T-cell (primary cell): ENCODE results near the gene TCP11L2. TPM values are rescaled to one million over a fixed set of nuclear protein-coding genes. Genes with fewer than 3 reads are reported as not detected.
A peak's percentile ranks its signal among the peaks of the same experiment; 100 is the strongest.

Experiments used
- ATAC-seq, 4 experiments: fragments of 200-7000 bp in 3 of 4; fragments of 150-1000 bp in 1 of 4; cut with Tn5 transposase; replicated peaks in 1 of 4; 1 replicate in 3 of 4; 2 replicates in 1 of 4; pipeline ENCODE4 v1.10.0; 2021; ENCODE audit warnings: moderate library complexity in 3 of 4, mild to moderate bottlenecking in 2 of 4, moderate number of reproducible peaks in 1 of 4
- CTCF ChIA-PET, 2 donors: fragments of 300-600 bp; sonication (Branson Sonifier 250); formaldehyde crosslinking; loops; one replicate each; lab custom pipeline; 2022; ENCODE audit warnings: antibody characterized with exemption in 2 of 2; lab: Charles Lee
- POLR2A ChIA-PET, 2 donors: fragments of 300-600 bp; sonication (Branson Sonifier 250); formaldehyde crosslinking; loops; one replicate each; lab custom pipeline; 2022; ENCODE audit warnings: antibody characterized with exemption in 2 of 2; lab: Charles Lee
- DNase-seq, 35 experiments: peaks; one replicate each; pipeline versions ENCODE4 v3.0.0 to v3.0.0-alpha.2; 2013 to 2023
- H3K27ac ChIP-seq: one replicate; pipeline ENCODE4 v1.5.1; 2013; ENCODE audit warnings: low read length
- H3K27me3 ChIP-seq, 2 experiments: replicated peaks in 1 of 2; 1 replicate in 1 of 2; 2 replicates in 1 of 2; pipeline versions ENCODE4 v1.6.1 to v1.7.0; 2013; ENCODE audit warnings: low read length in 1 of 2, mixed read lengths in 1 of 2; ENCODE audit not compliant: control insufficient read depth in 2 of 2, insufficient read depth in 2 of 2; ENCODE audit errors: extremely low read depth in 1 of 2
- H3K36me3 ChIP-seq, 2 donors: 1 replicate in 1 of 2; 2 replicates in 1 of 2; pipeline versions ENCODE4 v1.6.1 to v1.7.0; 2013; ENCODE audit warnings: low read length in 1 of 2; ENCODE audit not compliant: control insufficient read depth in 2 of 2, insufficient read depth in 1 of 2; ENCODE audit errors: extremely low read depth in 1 of 2
- H3K4me1 ChIP-seq, 2 experiments: 1 replicate in 1 of 2; 2 replicates in 1 of 2; pipeline versions ENCODE4 v1.6.1 to v1.7.0; 2013; ENCODE audit warnings: low read length in 2 of 2, mixed read lengths in 1 of 2; ENCODE audit not compliant: insufficient read depth in 2 of 2, control insufficient read depth in 1 of 2; ENCODE audit errors: extremely low read depth in 1 of 2
- H3K4me3 ChIP-seq, 2 donors: 1 replicate in 1 of 2; 2 replicates in 1 of 2; pipeline versions ENCODE4 v1.5.1 to v1.7.0; 2013; ENCODE audit warnings: mild to moderate bottlenecking in 2 of 2, low read length in 1 of 2, moderate library complexity in 1 of 2; ENCODE audit not compliant: control insufficient read depth in 1 of 2; ENCODE audit errors: extremely low read depth in 1 of 2
- H3K9me3 ChIP-seq: 2 replicates; pipeline ENCODE4 v1.7.0; 2013
- H3K27ac Mint-ChIP-seq, 2 donors: one replicate each; pipeline ENCODE4 v1.8.0; 2020 to 2021; ENCODE audit warnings: mild to moderate bottlenecking in 2 of 2, mixed read lengths in 2 of 2
- H3K27me3 Mint-ChIP-seq, 2 donors: one replicate each; pipeline ENCODE4 v1.8.0; 2021 to 2022; ENCODE audit warnings: mixed read lengths in 2 of 2
- H3K36me3 Mint-ChIP-seq: one replicate; pipeline ENCODE4 v1.8.0; 2021; ENCODE audit warnings: mixed read lengths
- H3K4me1 Mint-ChIP-seq, 3 donors: one replicate each; pipeline ENCODE4 v1.8.0; 2020 to 2022; ENCODE audit warnings: mixed read lengths in 3 of 3, mild to moderate bottlenecking in 1 of 3
- H3K4me3 Mint-ChIP-seq, 3 donors: one replicate each; pipeline ENCODE4 v1.8.0; 2020 to 2022; ENCODE audit warnings: mild to moderate bottlenecking in 3 of 3, mixed read lengths in 3 of 3, moderate library complexity in 3 of 3
- H3K9me3 Mint-ChIP-seq, 3 donors: one replicate each; pipeline ENCODE4 v1.8.0; 2020 to 2022; ENCODE audit warnings: mixed read lengths in 3 of 3
- WGBS: methylation state at CpG from one replicate; pipeline ENCODE4 v1.1.5; 2013; ENCODE audit warnings: missing lambda C conversion rate; ENCODE audit not compliant: insufficient coverage; 5-methylcytosine and 5-hydroxymethylcytosine counted together
- total RNA-seq, 35 experiments: library from RNA in 6 of 35; stranded (reverse) in 6 of 35; fragments of 120-200 nt in 1 of 35; gene quantifications; one replicate each; pipeline versions ENCODE4 v1.2.1 to v1.2.4 and lab custom pipeline; 2013 to 2026

Gene TCP11L2
- total RNA-seq: 100 to 1,000 TPM; 139 to 213 (median 157) TPM
- 117 TPM for total RNA-seq (2013)
- 3.4 to 240 (median 133) reads per million in 29 experiments for total RNA-seq (lab: John Stamatoyannopoulos, UW)

GRCh38 chr12:106302401-106303201, at the start of gene TCP11L2:
TCP11L2 (plus strand) TSS chr12:106302733; CDS start chr12:106311076, 8,343 bp downstream.
- Histone ChIP-seq H3K27ac (peak within 1 kb of the TSS; percentile 100), H3K36me3 (peaks cover 0 to 3% of the 10 kb centered on the region in 2 donors), H3K4me3 (peak within 1 kb of the TSS; percentile 97 to 99), H3K27me3 (no peaks in the 10 kb centered on the region), H3K4me1 (peaks cover 31 to 34% of the 10 kb centered on the region in 2 experiments), H3K9me3 (no peaks in the 10 kb centered on the region)
- Mint-ChIP-seq H3K36me3 (peaks cover 17% of the 10 kb centered on the region), H3K9me3 (no peaks in the 10 kb centered on the region), H3K27ac (peak within 1 kb of the TSS; percentile 100), H3K4me3 (peak within 1 kb of the TSS; percentile 93 to 97 (median 96)), H3K4me1 (peaks cover 57 to 68% (median 62%) of the 10 kb centered on the region in 3 donors), H3K27me3 (no peaks in the 10 kb centered on the region)
- ATAC-seq: peak; percentile 57 to 74 (median 64)
- CTCF ChIA-PET: interaction anchor here (0.5 to 3.3 kb wide), 6 partner anchors 9 to 75 kb away, joined by 3 to 26 read pairs (median 8); partner anchors contain the start of gene POLR3B (in 1 of the 2)
- WGBS: under 1% methylated on average over 56 of the region's 76 CpGs
- DNase-seq: peak; percentile 81 to 96 (median 92)
- POLR2A ChIA-PET: interaction anchor here (0.5 to 1.6 kb wide), 13 partner anchors 20 to 1164 kb away, joined by 3 to 10 read pairs (median 4); partner anchors contain the start of genes TMEM263 (in 2 of the 2), CKAP4 (in 1 of the 2) and POLR3B (in 1 of the 2)

GRCh38 chr12:106254724-106255123, 47.8 kb upstream of the TCP11L2 start:
- Mint-ChIP-seq H3K27ac (no peak overlapping the region), H3K4me3 (no peak overlapping the region), H3K9me3 (no peaks in the 10 kb centered on the region), H3K27me3 (no peaks in the 10 kb centered on the region), H3K36me3 (no peaks in the 10 kb centered on the region), H3K4me1 (peaks cover 1 to 4% (median 2%) of the 10 kb centered on the region in 3 donors)
- 93% methylated on average over 3 of the region's 3 CpGs for WGBS
- CTCF ChIA-PET: interaction anchor here in 1 of 2 donors (1.3 kb wide), 1 partner anchor 42 kb away, joined by 3 read pairs; no protein-coding TSS in a partner anchor
- POLR2A ChIA-PET: no interaction called here
- H3K4me3 ChIP-seq: no peak overlapping the region
- DNase-seq: no peak
- ATAC-seq: no peak
- H3K4me1 ChIP-seq: no peaks in the 10 kb centered on the region
- no peaks in the 10 kb centered on the region for H3K27me3 ChIP-seq
- no peaks in the 10 kb centered on the region for H3K36me3 ChIP-seq
- H3K27ac ChIP-seq: no peak overlapping the region
- no peaks in the 10 kb centered on the region for H3K9me3 ChIP-seq

DNA sequence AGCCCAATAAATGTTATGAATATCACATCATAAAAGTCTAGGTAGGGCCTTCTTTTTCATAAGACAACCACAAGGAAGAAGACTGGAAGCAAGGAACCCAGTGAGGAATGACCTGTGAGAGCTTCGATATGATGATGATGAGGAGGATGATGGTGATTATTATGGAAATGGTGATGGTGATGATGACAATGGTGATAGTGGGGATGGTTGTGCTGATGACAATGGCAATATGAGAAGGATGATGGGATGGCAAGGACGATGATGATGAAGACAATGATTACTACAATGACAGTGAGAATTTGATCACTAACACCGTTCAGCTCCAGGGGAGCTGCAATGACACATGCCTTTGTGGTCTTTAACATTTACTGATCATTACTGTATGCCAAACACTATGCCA, 47.0 kb upstream of the TCP11L2 start:
- POLR2A ChIA-PET: no interaction called here
- Mint-ChIP-seq H3K36me3 (no peaks in the 10 kb centered on the region), H3K27ac (no peak overlapping the region), H3K4me3 (no peak overlapping the region), H3K4me1 (no peaks in the 10 kb centered on the region), H3K9me3 (no peaks in the 10 kb centered on the region), H3K27me3 (no peaks in the 10 kb centered on the region)
- Histone ChIP-seq H3K4me3 (no peak overlapping the region), H3K4me1 (no peaks in the 10 kb centered on the region), H3K27ac (no peak overlapping the region), H3K27me3 (no peaks in the 10 kb centered on the region), H3K9me3 (no peaks in the 10 kb centered on the region), H3K36me3 (no peaks in the 10 kb centered on the region)
- CTCF ChIA-PET: interaction anchor here in 1 of 2 donors (1.3 kb wide), 1 partner anchor 42 kb away, joined by 3 read pairs; no protein-coding TSS in a partner anchor
- ATAC-seq: no peak
- 58% methylated on average over 2 of the region's 3 CpGs for WGBS
- no peak for DNase-seq

DNA sequence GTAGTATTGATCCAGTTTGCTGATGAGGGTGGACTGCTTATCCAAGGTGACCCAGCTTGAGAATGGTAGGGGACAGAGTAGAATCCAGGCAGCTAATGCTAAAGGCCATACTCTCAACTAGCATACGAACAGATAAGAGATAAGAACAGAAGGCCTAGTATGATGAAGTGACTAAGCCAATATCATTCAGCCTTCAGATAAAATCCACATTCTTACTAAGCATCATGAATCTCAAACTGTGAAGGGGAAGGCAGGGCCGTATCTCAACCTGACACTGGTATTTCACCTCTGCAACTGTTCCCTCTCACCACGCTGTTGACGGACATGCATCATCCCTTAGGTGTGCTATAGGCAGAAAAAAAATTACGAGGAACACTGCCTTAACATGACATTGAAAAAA, 46.6 kb upstream of the TCP11L2 start:
- H3K4me1 ChIP-seq: no peaks in the 10 kb centered on the region
- Mint-ChIP-seq H3K36me3 (no peaks in the 10 kb centered on the region), H3K4me3 (no peak overlapping the region), H3K27ac (no peak overlapping the region), H3K27me3 (no peaks in the 10 kb centered on the region), H3K9me3 (no peaks in the 10 kb centered on the region), H3K4me1 (no peaks in the 10 kb centered on the region)
- DNase-seq (no peak), ATAC-seq (no peak)
- H3K36me3 ChIP-seq: no peaks in the 10 kb centered on the region
- no peaks in the 10 kb centered on the region for H3K9me3 ChIP-seq
- no peak overlapping the region for H3K4me3 ChIP-seq
- H3K27ac ChIP-seq: no peak overlapping the region
- ChIA-PET CTCF (interaction anchor here in 1 of 2 donors (1.3 kb wide), 1 partner anchor 41 kb away, joined by 3 read pairs; no protein-coding TSS in a partner anchor), POLR2A (no interaction called here)
- 81% methylated on average over 3 of the region's 5 CpGs for WGBS
- H3K27me3 ChIP-seq: no peaks in the 10 kb centered on the region

- H3K36me3 ChIP-seq: no peaks in the 10 kb centered on the region
- ATAC-seq: no peak
- no peak overlapping the region for H3K4me3 Mint-ChIP-seq
Observed at GRCh38 chr12:106256524-106256923, 46.0 kb upstream of the TCP11L2 start.

DNA sequence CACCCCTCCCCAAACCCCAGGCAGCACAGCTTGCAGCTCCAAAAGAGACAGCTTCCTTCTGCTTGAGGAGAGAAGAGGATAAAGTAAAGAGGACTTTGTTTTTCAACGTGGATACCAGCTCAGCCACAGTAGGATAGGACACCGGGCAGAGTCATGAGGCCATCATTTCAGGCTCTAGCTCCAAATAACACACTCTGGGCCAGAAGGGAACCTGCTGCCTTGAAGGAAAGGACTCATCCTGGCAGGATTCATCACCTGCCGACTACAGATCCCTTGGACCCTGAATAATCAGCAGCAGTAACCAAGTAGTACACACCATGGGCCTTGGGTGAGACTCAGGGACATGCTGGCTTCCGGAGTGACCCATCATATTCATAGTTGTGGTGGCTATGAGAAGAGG, 44.3 kb upstream of the TCP11L2 start:
- ChIA-PET CTCF (no interaction called here), POLR2A (no interaction called here)
- H3K9me3 Mint-ChIP-seq: no peaks in the 10 kb centered on the region
- Histone ChIP-seq H3K27me3 (no peaks in the 10 kb centered on the region), H3K27ac (no peak overlapping the region), H3K4me3 (no peak overlapping the region), H3K4me1 (no peaks in the 10 kb centered on the region), H3K36me3 (no peaks in the 10 kb centered on the region), H3K9me3 (no peaks in the 10 kb centered on the region)
- no peak overlapping the region for H3K4me3 Mint-ChIP-seq
- WGBS: 83% methylated on average over 3 of the region's 4 CpGs
- ATAC-seq (no peak), DNase-seq (no peak)
- no peak overlapping the region for H3K27ac Mint-ChIP-seq
- H3K4me1 Mint-ChIP-seq: no peaks in the 10 kb centered on the region
- no peaks in the 10 kb centered on the region for H3K36me3 Mint-ChIP-seq
- no peaks in the 10 kb centered on the region for H3K27me3 Mint-ChIP-seq

More at GRCh38 chr12:106256524-106256923, 46.0 kb upstream of the TCP11L2 start:
- Histone ChIP-seq H3K27me3 (no peaks in the 10 kb centered on the region), H3K4me3 (no peak overlapping the region), H3K27ac (no peak overlapping the region), H3K9me3 (no peaks in the 10 kb centered on the region), H3K4me1 (no peaks in the 10 kb centered on the region)
- no peaks in the 10 kb centered on the region for H3K27me3 Mint-ChIP-seq
- ChIA-PET POLR2A (no interaction called here), CTCF (no interaction called here)
- DNase-seq: no peak
- no peak overlapping the region for H3K27ac Mint-ChIP-seq
- H3K36me3 Mint-ChIP-seq: no peaks in the 10 kb centered on the region
- no peaks in the 10 kb centered on the region for H3K9me3 Mint-ChIP-seq
- no peaks in the 10 kb centered on the region for H3K4me1 Mint-ChIP-seq
